OCI-LY7 (cell line): Measurements from ENCODE around the gene CROT.

ENCODE experiments used
- CTCF ChIP-seq: fragments of 200-600 bp; sonication (generic); conservative IDR thresholded peaks from 2 replicates; pipeline ENCODE4 v1.5.1; 2014; ENCODE audit warnings: mild to moderate bottlenecking, antibody characterized with exemption, low read length, moderate library complexity, mixed read lengths
- EZH2phosphoT487 ChIP-seq: fragments of 200-600 bp; sonication (generic); IDR thresholded peaks from 2 replicates; pipeline ENCODE4 v1.6.1; 2018; ENCODE audit warnings: low read depth, borderline replicate concordance, mild to moderate bottlenecking, mixed run types, antibody characterized with exemption, low read length, moderate library complexity, mixed read lengths

GRCh38 chr7:87448388-87448787 lies 102.9 kb downstream of the CROT start:
- TF ChIP-seq EZH2phosphoT487 (no peak), CTCF (no peak)
